Subcutaneous abdominal adipose tissue (tissue), 5 donors: ENCODE measurements around the gene SNX9.
"Not testable (repeated sequence)": the region's sequence is repeated elsewhere in the genome, so short reads cannot be mapped to it uniquely, and the experiment has no call there.

Experiments used
- H3K27ac ChIP-seq: one replicate; pipeline ENCODE4 v1.7.0; 2013; ENCODE audit warnings: low read depth, mild to moderate bottlenecking, inconsistent platforms, low read length, moderate library complexity
- H3K27me3 ChIP-seq, 5 donors: one replicate each; pipeline ENCODE4 v1.7.0; 2013; ENCODE audit warnings: low read length in 5 of 5, inconsistent platforms in 1 of 5; ENCODE audit not compliant: control insufficient read depth in 5 of 5, insufficient read depth in 4 of 5
- H3K36me3 ChIP-seq, 5 donors: one replicate each; pipeline ENCODE4 v1.7.0; 2013; ENCODE audit warnings: low read length in 5 of 5; ENCODE audit not compliant: control insufficient read depth in 5 of 5, insufficient read depth in 5 of 5
- H3K4me1 ChIP-seq, 5 donors: one replicate each; pipeline ENCODE4 v1.7.0; 2013; ENCODE audit warnings: low read length in 5 of 5, mild to moderate bottlenecking in 3 of 5, moderate library complexity in 1 of 5; ENCODE audit not compliant: control insufficient read depth in 5 of 5, insufficient read depth in 5 of 5
- H3K4me3 ChIP-seq, 5 donors: one replicate each; pipeline ENCODE4 v1.7.0; 2013; ENCODE audit warnings: low read length in 5 of 5, low read depth in 1 of 5
- H3K9ac ChIP-seq, 5 donors: one replicate each; pipeline ENCODE4 v1.7.0; 2013; ENCODE audit warnings: low read length in 5 of 5, mild to moderate bottlenecking in 4 of 5, moderate library complexity in 3 of 5
- H3K9me3 ChIP-seq, 5 donors: one replicate each; pipeline ENCODE4 v1.7.0; 2013; ENCODE audit warnings: low read length in 5 of 5; ENCODE audit not compliant: control insufficient read depth in 5 of 5
- donor health status: healthy.
- donor health status: healthy.
- donor health status: healthy.
- donor health status: healthy.
- donor health status: healthy.

The SNX9 gene

GRCh38 chr6:157895585-157895984 is 72.5 kb downstream of the SNX9 start:
- H3K36me3 ChIP-seq: peaks cover 0 to 34% (median 30%) of the 10 kb centered on the region in 5 donors
- H3K9me3 ChIP-seq: no peaks in the 10 kb centered on the region
- peaks cover 0 to 10% (median 5%) of the 10 kb centered on the region in 5 donors for H3K4me1 ChIP-seq
- H3K27ac ChIP-seq: no peak overlapping the region
- no peaks in the 10 kb centered on the region for H3K27me3 ChIP-seq
- H3K4me3 ChIP-seq: no peak overlapping the region
- no peak overlapping the region for H3K9ac ChIP-seq

GRCh38 chr6:157896932-157897331 is 73.9 kb downstream of the SNX9 start:
- no peak overlapping the region for H3K27ac ChIP-seq
- H3K4me3 ChIP-seq: no peak overlapping the region
- H3K4me1 ChIP-seq: peaks cover 0 to 10% (median 5%) of the 10 kb centered on the region in 5 donors
- H3K27me3 ChIP-seq: no peaks in the 10 kb centered on the region
- no peaks in the 10 kb centered on the region for H3K9me3 ChIP-seq
- no peak overlapping the region for H3K9ac ChIP-seq
- peaks cover 4 to 37% (median 34%) of the 10 kb centered on the region in 5 donors for H3K36me3 ChIP-seq

- Histone ChIP-seq H3K9me3 (no peaks in the 10 kb centered on the region), H3K4me1 (peaks cover 0 to 10% (median 5%) of the 10 kb centered on the region in 5 donors), H3K36me3 (peaks cover 4 to 49% (median 32%) of the 10 kb centered on the region in 5 donors), H3K27ac (no peak overlapping the region), H3K4me3 (no peak overlapping the region), H3K9ac (no peak overlapping the region), H3K27me3 (no peaks in the 10 kb centered on the region)
These were observed 75.1 kb downstream of the SNX9 start for GRCh38 chr6:157898169-157898568.

GRCh38 chr6:157898640-157899039 is 75.6 kb downstream of the SNX9 start:
- Histone ChIP-seq H3K9ac (no peak overlapping the region), H3K36me3 (peaks cover 7 to 53% (median 34%) of the 10 kb centered on the region in 5 donors), H3K27ac (no peak overlapping the region), H3K9me3 (no peaks in the 10 kb centered on the region), H3K4me1 (peaks cover 0 to 10% (median 5%) of the 10 kb centered on the region in 5 donors), H3K4me3 (no peak overlapping the region), H3K27me3 (no peaks in the 10 kb centered on the region)

GRCh38 chr6:157900262-157900661 is 77.2 kb downstream of the SNX9 start:
- Histone ChIP-seq H3K36me3 (peaks cover 10 to 56% (median 37%) of the 10 kb centered on the region in 5 donors), H3K4me1 (peaks cover 0 to 17% (median 5%) of the 10 kb centered on the region in 5 donors)
- H3K9ac ChIP-seq, H3K27me3 ChIP-seq, H3K4me3 ChIP-seq, H3K27ac ChIP-seq, H3K9me3 ChIP-seq: not testable (repeated sequence)

- H3K4me3 ChIP-seq, H3K27ac ChIP-seq: not testable (repeated sequence)
- peaks cover 0 to 21% (median 8%) of the 10 kb centered on the region in 5 donors for H3K4me1 ChIP-seq
These were observed 77.7 kb downstream of the SNX9 start for GRCh38 chr6:157900751-157901150.

GRCh38 chr6:157904999-157905398 is 82.0 kb downstream of the SNX9 start:
- H3K4me1 ChIP-seq: peaks cover 0 to 15% (median 13%) of the 10 kb centered on the region in 5 donors
- H3K4me3 ChIP-seq: no peak overlapping the region
- peaks cover 21 to 54% (median 33%) of the 10 kb centered on the region in 5 donors for H3K36me3 ChIP-seq
- no peak overlapping the region for H3K9ac ChIP-seq
- no peak overlapping the region for H3K27ac ChIP-seq
- H3K27me3 ChIP-seq: no peaks in the 10 kb centered on the region
- no peaks in the 10 kb centered on the region for H3K9me3 ChIP-seq

More at GRCh38 chr6:157900751-157901150, 77.7 kb downstream of the SNX9 start:
- H3K9ac ChIP-seq, H3K9me3 ChIP-seq, H3K27me3 ChIP-seq: not testable (repeated sequence)
- H3K36me3 ChIP-seq: peaks cover 10 to 56% (median 37%) of the 10 kb centered on the region in 5 donors

GRCh38 chr6:157905590-157906342 is 82.7 kb downstream of the SNX9 start:
- Histone ChIP-seq H3K27ac (no peak overlapping the region), H3K4me1 (peaks cover 0 to 15% (median 13%) of the 10 kb centered on the region in 5 donors), H3K9me3 (no peaks in the 10 kb centered on the region), H3K9ac (no peak overlapping the region), H3K36me3 (peaks cover 27 to 62% (median 41%) of the 10 kb centered on the region in 5 donors), H3K4me3 (no peak overlapping the region), H3K27me3 (no peaks in the 10 kb centered on the region)

GRCh38 chr6:157906537-157907061 is 83.6 kb downstream of the SNX9 start:
- H3K4me3 ChIP-seq: no peak overlapping the region
- peak overlapping the region; percentile 25 for H3K27ac ChIP-seq
- H3K9ac ChIP-seq: no peak overlapping the region
- peaks cover 0 to 18% (median 13%) of the 10 kb centered on the region in 5 donors for H3K4me1 ChIP-seq
- no peaks in the 10 kb centered on the region for H3K27me3 ChIP-seq
- H3K36me3 ChIP-seq: peaks cover 24 to 65% (median 46%) of the 10 kb centered on the region in 5 donors
- no peaks in the 10 kb centered on the region for H3K9me3 ChIP-seq

- peaks cover 24 to 64% (median 40%) of the 10 kb centered on the region in 5 donors for H3K36me3 ChIP-seq
- H3K9ac ChIP-seq: no peak overlapping the region
- H3K27ac ChIP-seq: no peak overlapping the region
- H3K27me3 ChIP-seq: no peaks in the 10 kb centered on the region
- no peak overlapping the region for H3K4me3 ChIP-seq
- peaks cover 0 to 25% (median 13%) of the 10 kb centered on the region in 5 donors for H3K4me1 ChIP-seq
- no peaks in the 10 kb centered on the region for H3K9me3 ChIP-seq
These were observed 84.6 kb downstream of the SNX9 start for GRCh38 chr6:157907651-157908050.
